GM12874 (cell line): ENCODE results near the gene BAX.

Experiments
- CTCF ChIP-seq: IDR thresholded peaks from 2 replicates; pipeline ENCODE4 v1.5.1; 2011; ENCODE audit warnings: low read depth, mild to moderate bottlenecking, control low read depth, low read length, moderate library complexity; ENCODE audit not compliant: insufficient read depth

Gene BAX

GRCh38 chr19:48953141-48953540 is 1.5 kb upstream of the BAX start:
- TF ChIP-seq CTCF: no peak

GRCh38 chr19:48953990-48954594 is 583 bp upstream of the BAX start:
- TF ChIP-seq CTCF: no peak

GRCh38 chr19:48955308-48955958 is 758 bp downstream of the BAX start:
- TF ChIP-seq CTCF: no peak

- no peak for TF ChIP-seq CTCF
Observed at GRCh38 chr19:48958006-48958405, 3.3 kb downstream of the BAX start.

- no peak for TF ChIP-seq CTCF
Observed at GRCh38 chr19:48959341-48960239, 4.9 kb downstream of the BAX start.

- no peak for TF ChIP-seq CTCF
Observed at GRCh38 chr19:48961051-48961649, 6.5 kb downstream of the BAX start.

GRCh38 chr19:48961673-48962028 is 7.0 kb downstream of the BAX start:
- no peak for TF ChIP-seq CTCF
